ENCODE results near the gene PASK.

The PASK gene

DNA sequence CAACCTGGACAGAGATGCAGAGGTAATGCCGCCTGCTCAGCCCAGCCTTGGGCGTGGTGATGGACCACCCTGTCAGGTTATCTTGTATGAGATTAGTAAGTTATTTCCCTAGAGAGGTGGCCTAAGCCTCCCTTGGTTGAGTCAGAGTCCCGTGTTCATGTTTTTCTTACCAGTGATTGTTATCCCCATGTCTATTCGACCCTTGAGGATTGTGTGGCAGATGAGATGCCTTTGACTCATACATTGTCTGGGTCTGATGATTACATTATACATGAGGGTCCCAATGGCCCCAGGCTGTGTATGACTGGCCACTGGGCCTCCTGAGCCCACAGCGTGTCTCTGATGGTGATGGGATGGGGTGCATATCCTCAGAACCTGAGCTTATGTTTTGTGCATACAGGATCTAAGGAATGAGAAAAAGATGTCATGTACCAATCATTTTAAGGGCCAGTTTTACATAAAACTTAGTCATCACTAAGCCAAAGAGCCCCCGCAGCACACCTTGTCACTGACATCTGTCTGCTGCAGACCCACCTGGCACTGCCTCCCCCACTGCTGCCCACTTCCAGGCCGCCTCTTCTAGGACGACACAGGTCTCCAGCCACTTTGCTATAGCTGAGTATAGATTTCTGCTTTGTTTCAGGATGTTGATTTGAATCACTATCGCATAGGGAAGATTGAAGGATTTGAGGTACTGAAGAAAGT, 8.7 kb upstream of the PASK start:
- DNase-seq (ENCODE audit: low read depth), result no peak
- no peak overlapping the region for H3K4me3 ChIP-seq (ENCODE audit: low read depth, low read length)
- in situ Hi-C loops (cut with HindIII; ENCODE audit: low sequenced_read_pairs), result no loop called here
- TF ChIP-seq, protein P1, sequence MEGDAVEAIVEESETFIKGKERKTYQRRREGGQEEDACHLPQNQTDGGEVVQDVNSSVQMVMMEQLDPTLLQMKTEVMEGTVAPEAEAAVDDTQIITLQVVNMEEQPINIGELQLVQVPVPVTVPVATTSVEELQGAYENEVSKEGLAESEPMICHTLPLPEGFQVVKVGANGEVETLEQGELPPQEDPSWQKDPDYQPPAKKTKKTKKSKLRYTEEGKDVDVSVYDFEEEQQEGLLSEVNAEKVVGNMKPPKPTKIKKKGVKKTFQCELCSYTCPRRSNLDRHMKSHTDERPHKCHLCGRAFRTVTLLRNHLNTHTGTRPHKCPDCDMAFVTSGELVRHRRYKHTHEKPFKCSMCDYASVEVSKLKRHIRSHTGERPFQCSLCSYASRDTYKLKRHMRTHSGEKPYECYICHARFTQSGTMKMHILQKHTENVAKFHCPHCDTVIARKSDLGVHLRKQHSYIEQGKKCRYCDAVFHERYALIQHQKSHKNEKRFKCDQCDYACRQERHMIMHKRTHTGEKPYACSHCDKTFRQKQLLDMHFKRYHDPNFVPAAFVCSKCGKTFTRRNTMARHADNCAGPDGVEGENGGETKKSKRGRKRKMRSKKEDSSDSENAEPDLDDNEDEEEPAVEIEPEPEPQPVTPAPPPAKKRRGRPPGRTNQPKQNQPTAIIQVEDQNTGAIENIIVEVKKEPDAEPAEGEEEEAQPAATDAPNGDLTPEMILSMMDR (IDR thresholded peaks at IDR 0.05; ENCODE audit: low read depth, low read length, missing control alignments), result no peak

DNA sequence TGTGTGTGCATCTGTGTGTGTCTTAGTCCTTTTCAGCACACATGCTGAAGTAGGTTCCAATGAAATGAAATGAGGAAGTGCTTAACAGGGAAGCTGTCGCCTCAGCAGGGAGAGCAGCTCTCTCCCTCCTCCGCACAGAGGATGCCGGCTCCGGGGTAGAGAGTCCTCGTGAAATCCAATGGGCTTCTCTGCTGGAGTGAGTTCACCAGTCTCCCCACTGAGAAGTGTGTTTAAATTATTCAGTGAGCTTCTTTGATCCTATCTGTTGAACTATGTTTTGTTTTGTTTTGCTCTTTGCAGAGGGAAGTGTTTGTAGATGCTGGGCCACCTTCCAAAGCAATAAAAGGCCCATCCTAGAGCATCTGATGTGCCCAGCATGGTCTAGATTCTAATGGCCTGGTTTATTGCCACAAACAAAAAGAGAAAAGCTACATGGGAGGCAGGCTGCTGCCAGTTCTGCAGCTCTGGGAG, 7.7 kb upstream of the PASK start:
- no peak overlapping the region for H3K4me3 ChIP-seq (ENCODE audit: low read depth, low read length)
- TF ChIP-seq, protein P1 (IDR thresholded peaks at IDR 0.05; ENCODE audit: low read depth, low read length, missing control alignments), result no peak
- no peak for DNase-seq (ENCODE audit: low read depth)
- in situ Hi-C loops (cut with HindIII; ENCODE audit: low sequenced_read_pairs), result no loop called here

DNA sequence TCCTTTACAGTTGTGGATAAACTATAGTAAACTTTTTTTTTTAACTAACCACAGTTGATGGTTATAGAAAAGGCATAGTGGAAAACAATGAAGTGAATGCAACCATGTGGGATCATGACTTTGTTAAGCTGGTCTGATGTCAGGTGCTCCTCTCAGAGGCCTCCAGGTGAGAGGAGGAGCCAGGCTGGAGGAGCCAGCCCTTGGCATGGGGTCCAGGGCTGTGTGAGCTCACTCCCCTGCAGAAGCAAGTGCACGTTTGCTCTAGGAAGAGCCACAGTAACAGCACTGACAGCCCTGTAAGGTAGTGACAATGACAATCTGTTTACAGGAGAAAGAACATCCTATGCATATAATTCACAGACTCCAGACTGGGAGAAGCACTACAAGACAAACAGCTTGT, 6.7 kb upstream of the PASK start:
- TF ChIP-seq, protein P1 (IDR thresholded peaks at IDR 0.05; ENCODE audit: low read depth, low read length, missing control alignments), result no peak
- H3K4me3 ChIP-seq (ENCODE audit: low read depth, low read length), result no peak overlapping the region
- in situ Hi-C loops (cut with HindIII; ENCODE audit: low sequenced_read_pairs), result no loop called here
- no peak for DNase-seq (ENCODE audit: low read depth)

DNA sequence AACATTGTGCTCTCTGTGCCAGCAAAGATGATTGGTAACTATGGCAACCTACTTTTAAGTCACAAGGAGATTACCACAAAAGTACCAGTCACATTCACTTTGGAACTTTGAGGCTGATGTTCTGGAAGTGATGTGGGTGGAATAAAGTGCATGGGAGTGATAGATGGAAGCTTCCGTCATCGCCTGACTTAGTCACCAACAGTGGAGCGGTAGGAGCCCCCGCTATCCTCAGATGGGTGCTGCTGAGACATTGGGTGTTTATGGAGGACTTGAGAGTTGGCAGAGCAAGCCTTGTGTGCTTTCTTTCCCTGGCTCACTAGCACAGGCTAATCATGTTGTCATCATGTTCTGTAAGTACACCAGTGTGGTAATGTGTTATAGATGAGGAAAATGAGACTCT, 5.6 kb upstream of the PASK start:
- DNase-seq (ENCODE audit: low read depth), result no peak
- TF ChIP-seq, protein P1 (IDR thresholded peaks at IDR 0.05; ENCODE audit: low read depth, low read length, missing control alignments), result no peak
- in situ Hi-C loops (cut with HindIII; ENCODE audit: low sequenced_read_pairs), result no loop called here
- no peak overlapping the region for H3K4me3 ChIP-seq (ENCODE audit: low read depth, low read length)

DNA sequence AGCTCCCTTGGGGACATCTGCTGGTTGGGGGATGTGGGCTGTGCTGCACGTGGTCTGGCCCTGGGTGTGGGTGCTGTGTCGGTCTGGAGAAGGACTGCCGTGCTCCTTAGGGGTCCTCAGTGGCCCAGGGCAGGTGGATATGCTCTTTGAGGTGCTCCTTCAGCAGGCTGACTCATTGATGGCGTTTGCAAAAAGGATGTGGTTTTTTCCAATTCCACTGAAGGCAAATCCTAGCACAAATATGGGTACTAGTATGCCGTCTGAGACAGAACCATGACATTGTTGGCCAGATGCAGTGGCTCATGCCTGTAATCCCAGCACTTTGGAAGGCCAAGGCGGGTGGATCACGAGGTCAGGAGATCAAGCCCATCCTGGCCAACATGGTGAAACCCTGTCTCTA, 4.3 kb upstream of the PASK start:
- DNase-seq (ENCODE audit: low read depth), result no peak
- H3K4me3 ChIP-seq (ENCODE audit: low read depth, low read length), result no peak overlapping the region
- in situ Hi-C loops (cut with HindIII; ENCODE audit: low sequenced_read_pairs), result no loop called here
- TF ChIP-seq, protein P1 (IDR thresholded peaks at IDR 0.05; ENCODE audit: low read depth, low read length, missing control alignments), result no peak

DNA sequence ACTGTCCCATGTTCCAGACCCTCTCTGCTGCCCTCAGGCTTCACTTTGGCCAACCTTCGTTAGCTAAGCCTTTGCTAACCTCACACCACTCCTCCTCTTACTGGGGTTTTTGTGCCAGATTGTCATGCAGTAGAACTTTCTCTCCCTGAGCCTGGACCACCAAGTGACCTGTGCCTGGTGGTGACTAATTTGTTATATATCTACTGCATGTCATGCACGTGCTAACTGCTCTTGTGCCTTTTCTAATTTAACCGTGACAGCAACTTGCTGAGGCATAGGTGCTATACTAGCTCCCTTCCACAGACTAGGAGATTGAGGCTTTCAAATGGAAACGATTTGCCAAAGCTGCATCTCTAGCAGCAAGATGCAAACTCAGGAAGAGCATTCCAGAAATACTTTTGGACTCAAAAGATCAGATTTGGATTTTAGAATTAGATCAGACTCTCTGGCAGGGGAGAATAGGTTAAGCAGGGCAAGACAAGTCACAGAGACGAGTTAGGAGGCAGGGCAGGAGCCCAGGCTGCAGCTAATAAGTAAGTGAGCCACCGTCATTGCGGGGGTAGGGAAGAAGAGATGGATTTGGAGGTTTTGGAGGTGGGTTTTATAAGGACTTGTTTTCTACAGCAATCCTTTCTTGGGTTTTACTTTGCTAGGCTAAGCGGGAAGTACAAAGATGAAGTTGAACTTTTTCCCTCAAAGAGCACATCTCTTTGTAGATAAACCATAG, 2.8 kb upstream of the PASK start:
- DNase-seq (ENCODE audit: low read depth), result no peak
- in situ Hi-C loops (cut with HindIII; ENCODE audit: low sequenced_read_pairs), result no loop called here
- no peak overlapping the region for H3K4me3 ChIP-seq (ENCODE audit: low read depth, low read length)
- TF ChIP-seq, protein P1 (IDR thresholded peaks at IDR 0.05; ENCODE audit: low read depth, low read length, missing control alignments), result no peak

All from astrocyte of the cerebellum (primary cell).